ENCODE data around the gene CASQ2.

CASQ2 gene

GRCh38 chr1:115768549-115768948, at the start of gene CASQ2:
Gene CASQ2 (minus strand): TSS chr1:115768714. CDS start chr1:115768541, 173 bp downstream.
- no peak for DNase-seq

GRCh38 chr1:115815694-115816093, 47.2 kb upstream of the CASQ2 start:
- DNase-seq, result no peak

- no peak for DNase-seq
Measured at GRCh38 chr1:115814685-115815398, 46.3 kb upstream of the CASQ2 start.

- no peak for DNase-seq
Measured at GRCh38 chr1:115813727-115814126, 45.2 kb upstream of the CASQ2 start.

GRCh38 chr1:115811140-115811828, 42.8 kb upstream of the CASQ2 start:
- no peak for DNase-seq

GRCh38 chr1:115810609-115811008, 42.1 kb upstream of the CASQ2 start:
- DNase-seq, result no peak

GRCh38 chr1:115809847-115810246, 41.3 kb upstream of the CASQ2 start:
- no peak for DNase-seq

- no peak for DNase-seq
Measured at GRCh38 chr1:115809076-115809475, 40.6 kb upstream of the CASQ2 start.

GRCh38 chr1:115807723-115808122, 39.2 kb upstream of the CASQ2 start:
- DNase-seq, result no peak

GRCh38 chr1:115805597-115805996, 37.1 kb upstream of the CASQ2 start:
- DNase-seq, result no peak

GRCh38 chr1:115802416-115802815, 33.9 kb upstream of the CASQ2 start:
- DNase-seq, result no peak

- no peak for DNase-seq
Measured at GRCh38 chr1:115797486-115797885, 29.0 kb upstream of the CASQ2 start.

GRCh38 chr1:115796897-115797296, 28.4 kb upstream of the CASQ2 start:
- DNase-seq, result no peak

- DNase-seq, result no peak
Measured at GRCh38 chr1:115796036-115796435, 27.5 kb upstream of the CASQ2 start.

- DNase-seq, result no peak
Measured at GRCh38 chr1:115794976-115795639, 26.6 kb upstream of the CASQ2 start.

GRCh38 chr1:115793162-115793561, 24.6 kb upstream of the CASQ2 start:
- no peak for DNase-seq

GRCh38 chr1:115791816-115792215, 23.3 kb upstream of the CASQ2 start:
- DNase-seq, result no peak

GRCh38 chr1:115790846-115791245, 22.3 kb upstream of the CASQ2 start:
- DNase-seq, result no peak

- no peak for DNase-seq
Measured at GRCh38 chr1:115790356-115790755, 21.8 kb upstream of the CASQ2 start.

GRCh38 chr1:115783311-115783710, 14.8 kb upstream of the CASQ2 start:
- no peak for DNase-seq

- DNase-seq, result no peak
Measured at GRCh38 chr1:115782571-115783281, 14.2 kb upstream of the CASQ2 start.

- DNase-seq, result no peak
Measured at GRCh38 chr1:115781851-115782250, 13.3 kb upstream of the CASQ2 start.

GRCh38 chr1:115781343-115781742, 12.8 kb upstream of the CASQ2 start:
- DNase-seq, result no peak
